Trophoblast cell (in vitro differentiated cells and primary cell): ENCODE results near the gene PHKB.

Experiments used
- DNase-seq, 2 donors: peaks; one replicate each; pipeline ENCODE4 v3.0.0-alpha.2; 2016
- H2AFZ ChIP-seq: 2 replicates; pipeline ENCODE4 v1.6.1; 2013; ENCODE audit warnings: low read length, moderate library complexity, mild to moderate bottlenecking; ENCODE audit not compliant: insufficient read depth, poor library complexity
- H2AK5ac ChIP-seq: 2 replicates; pipeline ENCODE4 v1.6.1; 2013; ENCODE audit warnings: mild to moderate bottlenecking, low read length
- H2BK120ac ChIP-seq: 2 replicates; pipeline ENCODE4 v1.6.1; 2013; ENCODE audit warnings: low read length, mild to moderate bottlenecking, moderate library complexity; ENCODE audit not compliant: insufficient read depth, poor library complexity
- H2BK12ac ChIP-seq: 2 replicates; pipeline ENCODE4 v1.6.1; 2013; ENCODE audit warnings: mild to moderate bottlenecking, low read length, moderate library complexity
- H2BK5ac ChIP-seq: 2 replicates; pipeline ENCODE4 v1.6.1; 2013; ENCODE audit warnings: low read length, low read depth, moderate library complexity, mild to moderate bottlenecking; ENCODE audit not compliant: poor library complexity
- H3K14ac ChIP-seq: 2 replicates; pipeline ENCODE4 v1.6.1; 2013; ENCODE audit warnings: mild to moderate bottlenecking, low read length
- H3K18ac ChIP-seq: 2 replicates; pipeline ENCODE4 v1.6.1; 2013; ENCODE audit warnings: mild to moderate bottlenecking, low read length
- H3K23ac ChIP-seq: 2 replicates; pipeline ENCODE4 v1.6.1; 2013; ENCODE audit warnings: low read length
- H3K27ac ChIP-seq: 2 replicates; pipeline ENCODE4 v1.5.1; 2013; ENCODE audit warnings: low read depth, mild to moderate bottlenecking, inconsistent platforms, low read length, moderate library complexity
- H3K27me3 ChIP-seq: 2 replicates; pipeline ENCODE4 v1.6.1; 2013; ENCODE audit warnings: inconsistent platforms, mild to moderate bottlenecking, low read length, moderate library complexity; ENCODE audit not compliant: insufficient read depth
- H3K36me3 ChIP-seq, 2 experiments: 1 replicate in 1 of 2; 2 replicates in 1 of 2; pipeline ENCODE4 v1.6.1; 2013; ENCODE audit warnings: low read length in 2 of 2, mild to moderate bottlenecking in 2 of 2, moderate library complexity in 1 of 2; ENCODE audit not compliant: insufficient read depth in 2 of 2, control insufficient read depth in 1 of 2
- H3K4ac ChIP-seq: 2 replicates; pipeline ENCODE4 v1.6.1; 2013; ENCODE audit warnings: low read depth, mild to moderate bottlenecking, low read length, moderate library complexity
- H3K4me1 ChIP-seq, 2 experiments: 1 replicate in 1 of 2; 2 replicates in 1 of 2; pipeline ENCODE4 v1.6.1; 2013; ENCODE audit warnings: low read length in 2 of 2, mild to moderate bottlenecking in 2 of 2, moderate library complexity in 1 of 2; ENCODE audit not compliant: insufficient read depth in 2 of 2, control insufficient read depth in 1 of 2
- H3K4me2 ChIP-seq: 2 replicates; pipeline ENCODE4 v1.6.1; 2013; ENCODE audit warnings: inconsistent platforms, mild to moderate bottlenecking, low read length, moderate library complexity
- H3K4me3 ChIP-seq: 2 replicates; pipeline ENCODE4 v1.5.1; 2013; ENCODE audit warnings: mild to moderate bottlenecking, low read depth, low read length, inconsistent platforms
- H3K79me1 ChIP-seq: one replicate; pipeline ENCODE4 v1.6.1; 2013; ENCODE audit warnings: low read length
- H3K79me2 ChIP-seq: 2 replicates; pipeline ENCODE4 v1.6.1; 2013; ENCODE audit warnings: low read length, mild to moderate bottlenecking; ENCODE audit not compliant: control insufficient read depth, insufficient read depth, poor library complexity
- H3K9ac ChIP-seq: 2 replicates; pipeline ENCODE4 v1.6.1; 2013; ENCODE audit warnings: mild to moderate bottlenecking, low read length
- H3K9me3 ChIP-seq: 2 replicates; pipeline ENCODE4 v1.6.1; 2013; ENCODE audit warnings: low read depth, mild to moderate bottlenecking, control low read depth, inconsistent platforms, low read length; ENCODE audit not compliant: insufficient read depth
- H4K12ac ChIP-seq: 2 replicates; pipeline ENCODE4 v1.6.1; 2013; ENCODE audit warnings: low read depth, mild to moderate bottlenecking, low read length, moderate library complexity
- H4K8ac ChIP-seq: 2 replicates; pipeline ENCODE4 v1.6.1; 2013; ENCODE audit warnings: low read depth, mild to moderate bottlenecking, low read length, moderate library complexity
- H4K91ac ChIP-seq: one replicate; pipeline ENCODE4 v1.6.1; 2013; ENCODE audit warnings: low read depth, mild to moderate bottlenecking, low read length, moderate library complexity
- WGBS: extraction: QIAGEN DNeasy Blood & Tissue Kit; methylation state at CpG from one replicate; pipeline ENCODE4 v1.1.7; 2013; ENCODE audit warnings: missing lambda C conversion rate; ENCODE audit not compliant: insufficient read length, insufficient coverage; ENCODE audit errors: extremely low coverage; 5-methylcytosine and 5-hydroxymethylcytosine counted together

PHKB gene

DNA sequence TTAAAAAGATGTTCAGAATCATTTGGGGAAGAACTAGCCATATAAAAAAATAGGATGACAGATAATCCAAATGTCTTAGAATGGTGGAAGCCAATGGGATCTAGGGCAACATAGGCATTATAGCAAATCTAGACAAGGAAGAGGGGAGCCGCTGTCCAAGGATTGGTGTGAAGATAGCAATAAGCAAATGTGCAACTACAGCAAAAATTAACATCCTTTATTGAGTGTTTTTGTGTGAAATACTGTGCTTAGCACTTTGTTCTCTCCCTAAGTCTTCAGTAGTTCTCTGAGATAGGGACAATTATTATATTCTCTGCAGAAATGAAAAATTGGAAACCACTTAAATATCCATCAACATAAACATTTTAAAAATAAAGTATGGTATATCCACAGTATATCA, 177.0 kb downstream of the PHKB start:
- Histone ChIP-seq H2BK5ac (no peak overlapping the region), H3K79me2 (no peaks in the 10 kb centered on the region), H4K91ac (no peak overlapping the region), H3K4me3 (no peak overlapping the region), H4K12ac (no peak overlapping the region), H3K4ac (no peak overlapping the region), H4K8ac (no peak overlapping the region), H2AFZ (no peak overlapping the region), H2BK120ac (no peak overlapping the region), H3K4me1 (no peaks in the 10 kb centered on the region), H3K9me3 (peaks cover 2% of the 10 kb centered on the region), H2AK5ac (no peak overlapping the region), H3K27me3 (no peaks in the 10 kb centered on the region), H3K27ac (no peak overlapping the region), H3K36me3 (peaks cover 4 to 5% of the 10 kb centered on the region in 2 experiments), H3K23ac (no peak overlapping the region), H3K9ac (no peak overlapping the region), H3K14ac (no peak overlapping the region), H3K18ac (no peak overlapping the region), H2BK12ac (no peak overlapping the region), H3K79me1 (no peaks in the 10 kb centered on the region), H3K4me2 (no peak overlapping the region)
- WGBS, result no CpG with 5 or more reads among the region's 1 CpG
- DNase-seq, result no peak

DNA sequence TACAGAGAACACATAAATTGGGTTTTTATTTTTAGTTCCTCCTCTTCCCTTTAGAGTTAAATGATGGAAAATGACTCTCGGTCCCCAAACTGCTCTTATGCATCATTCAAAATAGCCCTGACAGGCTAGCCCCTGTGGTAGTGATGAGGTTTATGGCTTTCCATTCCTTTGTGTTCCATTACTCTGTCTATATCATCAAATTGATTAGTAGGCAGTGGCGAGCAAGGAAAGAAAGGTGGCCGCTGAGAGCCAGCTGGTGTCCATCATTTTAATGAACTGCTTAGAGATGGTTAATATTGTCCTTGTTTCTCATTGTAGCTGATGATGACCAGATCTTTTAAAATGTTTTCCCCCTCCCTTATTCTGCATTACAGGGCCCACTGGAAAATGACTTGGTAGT, 179.5 kb downstream of the PHKB start:
- Histone ChIP-seq H3K4me1 (no peaks in the 10 kb centered on the region), H3K9ac (no peak overlapping the region), H2AFZ (no peak overlapping the region), H2BK12ac (no peak overlapping the region), H3K27ac (no peak overlapping the region), H3K79me2 (no peaks in the 10 kb centered on the region), H3K4ac (no peak overlapping the region), H3K36me3 (peaks cover 4 to 5% of the 10 kb centered on the region in 2 experiments), H3K14ac (no peak overlapping the region), H2AK5ac (no peak overlapping the region), H4K91ac (no peak overlapping the region), H3K18ac (no peak overlapping the region), H4K12ac (no peak overlapping the region), H3K23ac (no peak overlapping the region), H2BK5ac (no peak overlapping the region), H3K9me3 (peaks cover 2% of the 10 kb centered on the region), H2BK120ac (no peak overlapping the region), H3K27me3 (no peaks in the 10 kb centered on the region), H3K4me3 (no peak overlapping the region), H3K79me1 (no peaks in the 10 kb centered on the region), H4K8ac (no peak overlapping the region), H3K4me2 (no peak overlapping the region)
- no CpG with 5 or more reads among the region's 3 CpGs for WGBS
- DNase-seq, result no peak

- DNase-seq, result no peak
- Histone ChIP-seq H3K23ac (no peak overlapping the region), H3K4me1 (no peaks in the 10 kb centered on the region), H3K4ac (no peak overlapping the region), H3K4me2 (no peak overlapping the region), H3K27ac (no peak overlapping the region), H2BK5ac (no peak overlapping the region), H4K8ac (no peak overlapping the region), H3K27me3 (no peaks in the 10 kb centered on the region), H3K9ac (no peak overlapping the region), H3K79me1 (no peaks in the 10 kb centered on the region), H3K18ac (no peak overlapping the region), H3K9me3 (no peaks in the 10 kb centered on the region), H2BK12ac (no peak overlapping the region), H2AK5ac (no peak overlapping the region), H4K91ac (no peak overlapping the region), H3K36me3 (no peaks in the 10 kb centered on the region), H2AFZ (no peak overlapping the region), H3K79me2 (no peaks in the 10 kb centered on the region), H3K4me3 (no peak overlapping the region), H4K12ac (no peak overlapping the region), H2BK120ac (no peak overlapping the region), H3K14ac (no peak overlapping the region)
- WGBS, result no CpG with 5 or more reads among the region's 4 CpGs
Observed at GRCh38 chr16:47643323-47644000, 182.3 kb downstream of the PHKB start.

DNA sequence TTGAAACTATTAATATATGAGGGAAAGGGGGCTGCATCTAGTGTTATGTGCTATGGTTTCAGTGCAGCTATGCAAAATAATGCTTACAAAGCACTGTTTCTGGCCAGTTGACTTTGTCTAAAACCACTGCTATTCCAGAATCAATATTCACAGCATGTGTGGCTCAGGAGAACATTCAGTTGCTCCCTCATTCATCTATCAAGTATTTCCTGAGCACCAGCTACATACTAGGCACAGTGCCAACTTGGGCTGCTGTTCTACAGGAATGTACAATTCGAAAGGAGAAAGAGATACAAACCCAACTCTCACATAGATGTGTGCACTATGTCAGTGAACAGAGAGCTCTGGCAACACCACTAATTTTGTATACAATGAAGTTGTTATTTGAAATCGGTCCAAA, 183.0 kb downstream of the PHKB start:
- no peak overlapping the region for H2BK5ac ChIP-seq
- no peak overlapping the region for H2BK12ac ChIP-seq
- no peak overlapping the region for H3K4me3 ChIP-seq
- no peaks in the 10 kb centered on the region for H3K79me2 ChIP-seq
- no peak overlapping the region for H3K23ac ChIP-seq
- no peaks in the 10 kb centered on the region for H3K9me3 ChIP-seq
- H4K8ac ChIP-seq, result no peak overlapping the region
- H3K18ac ChIP-seq, result no peak overlapping the region
- no CpG with 5 or more reads among the region's 2 CpGs for WGBS
- H3K79me1 ChIP-seq, result no peaks in the 10 kb centered on the region
- H2BK120ac ChIP-seq, result no peak overlapping the region
- no peak overlapping the region for H2AK5ac ChIP-seq
- no peak overlapping the region for H4K12ac ChIP-seq
- H4K91ac ChIP-seq, result no peak overlapping the region
- H3K27me3 ChIP-seq, result no peaks in the 10 kb centered on the region
- no peak overlapping the region for H3K4me2 ChIP-seq
- no peak overlapping the region for H3K9ac ChIP-seq
- H3K4ac ChIP-seq, result no peak overlapping the region
- H3K14ac ChIP-seq, result no peak overlapping the region
- H3K4me1 ChIP-seq, result no peaks in the 10 kb centered on the region
- H2AFZ ChIP-seq, result no peak overlapping the region
- no peaks in the 10 kb centered on the region for H3K36me3 ChIP-seq
- H3K27ac ChIP-seq, result no peak overlapping the region
- DNase-seq, result no peak
